Thyroid gland (tissue), 4 donors: Measurements from ENCODE around the gene LRBA.

ENCODE experiments used
- POLR2A ChIP-seq, 2 donors: fragments of 450-650 bp; IDR thresholded peaks; one replicate each; pipeline ENCODE4 v1.6.1; 2017; ENCODE audit warnings: antibody characterized with exemption in 2 of 2, mild to moderate bottlenecking in 2 of 2, moderate library complexity in 1 of 2
- TF ChIP-seq, protein P1 (sequence below), 6 experiments: fragments of 200-600 bp in 3 of 6; fragments of 450-650 bp in 3 of 6; sonication (generic) in 3 of 6; IDR thresholded peaks; one replicate each; pipeline ENCODE4 v1.5.1; 2016 to 2019; ENCODE audit warnings: antibody characterized with exemption in 6 of 6, mild to moderate bottlenecking in 2 of 6, inconsistent platforms in 1 of 6, moderate library complexity in 1 of 6

DNA sequence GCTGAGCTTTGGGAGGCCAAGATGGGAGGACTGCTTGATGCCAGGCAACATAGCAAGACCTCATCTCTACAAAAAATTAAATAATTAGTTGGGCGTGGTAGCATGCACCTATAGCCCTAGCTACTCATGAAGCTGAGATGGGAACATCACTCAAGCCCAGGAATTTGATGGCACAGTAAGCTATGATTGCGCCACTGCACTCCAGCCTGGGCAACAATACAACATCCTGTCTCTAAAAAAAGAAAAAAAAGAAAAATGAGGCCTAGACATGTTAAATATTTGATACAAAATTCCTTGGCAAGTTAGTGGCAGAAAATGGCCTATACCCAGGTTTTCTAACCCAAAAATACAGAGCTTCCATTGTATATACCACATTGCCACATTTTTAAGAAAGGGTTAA is 521.2 kb downstream of the LRBA start:
- TF ChIP-seq, protein P1, sequence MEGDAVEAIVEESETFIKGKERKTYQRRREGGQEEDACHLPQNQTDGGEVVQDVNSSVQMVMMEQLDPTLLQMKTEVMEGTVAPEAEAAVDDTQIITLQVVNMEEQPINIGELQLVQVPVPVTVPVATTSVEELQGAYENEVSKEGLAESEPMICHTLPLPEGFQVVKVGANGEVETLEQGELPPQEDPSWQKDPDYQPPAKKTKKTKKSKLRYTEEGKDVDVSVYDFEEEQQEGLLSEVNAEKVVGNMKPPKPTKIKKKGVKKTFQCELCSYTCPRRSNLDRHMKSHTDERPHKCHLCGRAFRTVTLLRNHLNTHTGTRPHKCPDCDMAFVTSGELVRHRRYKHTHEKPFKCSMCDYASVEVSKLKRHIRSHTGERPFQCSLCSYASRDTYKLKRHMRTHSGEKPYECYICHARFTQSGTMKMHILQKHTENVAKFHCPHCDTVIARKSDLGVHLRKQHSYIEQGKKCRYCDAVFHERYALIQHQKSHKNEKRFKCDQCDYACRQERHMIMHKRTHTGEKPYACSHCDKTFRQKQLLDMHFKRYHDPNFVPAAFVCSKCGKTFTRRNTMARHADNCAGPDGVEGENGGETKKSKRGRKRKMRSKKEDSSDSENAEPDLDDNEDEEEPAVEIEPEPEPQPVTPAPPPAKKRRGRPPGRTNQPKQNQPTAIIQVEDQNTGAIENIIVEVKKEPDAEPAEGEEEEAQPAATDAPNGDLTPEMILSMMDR (IDR thresholded peaks at IDR 0.05): no peak
- TF ChIP-seq POLR2A (IDR thresholded peaks at IDR 0.05): no peak
